Astrocyte (in vitro differentiated cells and primary cell): ENCODE results near the gene PDE11A. TPM values are rescaled to one million over a fixed set of nuclear protein-coding genes. Genes with fewer than 3 reads are reported as not detected.

Experiments used
- DNase-seq: peaks from one replicate; pipeline ENCODE4 v3.0.0-alpha.2; 2010; ENCODE audit warnings: low read depth
- FAIRE-seq: peaks from 2 replicates; lab custom pipeline; 2011; peaks lifted over from hg19 to GRCh38; lab: Jason Lieb, UNC
- H2AFZ ChIP-seq: 2 replicates; pipeline ENCODE4 v1.6.0; 2012; ENCODE audit warnings: low read depth, low read length, inconsistent platforms
- H3K27ac ChIP-seq: 2 replicates; pipeline ENCODE4 v1.5.1; 2011; ENCODE audit warnings: low read depth, low read length, inconsistent platforms
- H3K27me3 ChIP-seq: 2 replicates; pipeline ENCODE4 v1.6.0; 2011; ENCODE audit warnings: low read length, inconsistent platforms; ENCODE audit not compliant: insufficient read depth
- H3K36me3 ChIP-seq: 2 replicates; pipeline ENCODE4 v1.5.1; 2011; ENCODE audit warnings: low read length, inconsistent platforms; ENCODE audit not compliant: insufficient read depth
- H3K4me1 ChIP-seq: 2 replicates; pipeline ENCODE4 v1.5.1; 2011; ENCODE audit warnings: low read length, inconsistent platforms; ENCODE audit not compliant: insufficient read depth
- H3K4me2 ChIP-seq: 2 replicates; pipeline ENCODE4 v1.6.0; 2012; ENCODE audit warnings: low read length, inconsistent platforms
- H3K4me3 ChIP-seq: 2 replicates; pipeline ENCODE4 v1.5.1; 2011; ENCODE audit warnings: low read depth, mild to moderate bottlenecking, low read length, inconsistent platforms; ENCODE audit not compliant: insufficient read depth
- H3K79me2 ChIP-seq: 2 replicates; pipeline ENCODE4 v1.6.0; 2012; ENCODE audit warnings: mild to moderate bottlenecking, low read length, inconsistent platforms; ENCODE audit not compliant: insufficient read depth
- H3K9ac ChIP-seq: 2 replicates; pipeline ENCODE4 v1.6.0; 2012; ENCODE audit warnings: mild to moderate bottlenecking, low read length, inconsistent platforms
- H3K9me3 ChIP-seq: 2 replicates; pipeline ENCODE4 v1.5.1; 2012; ENCODE audit warnings: low read depth, mild to moderate bottlenecking, low read length, inconsistent platforms; ENCODE audit not compliant: insufficient read depth
- H4K20me1 ChIP-seq: 2 replicates; pipeline ENCODE4 v1.6.0; 2012; ENCODE audit warnings: low read length, inconsistent platforms; ENCODE audit not compliant: insufficient read depth
- H3K27ac Mint-ChIP-seq: one replicate; pipeline ENCODE4 v1.8.0; 2021; ENCODE audit warnings: mild to moderate bottlenecking, mixed read lengths; ENCODE audit not compliant: unreplicated experiment
- H3K27me3 Mint-ChIP-seq: one replicate; pipeline ENCODE4 v1.8.0; 2021; ENCODE audit warnings: low read depth, mixed read lengths; ENCODE audit not compliant: unreplicated experiment
- H3K36me3 Mint-ChIP-seq: one replicate; pipeline ENCODE4 v1.8.0; 2021; ENCODE audit warnings: low read depth, mixed read lengths; ENCODE audit not compliant: unreplicated experiment
- H3K4me1 Mint-ChIP-seq: one replicate; pipeline ENCODE4 v1.8.0; 2021; ENCODE audit warnings: low read depth, mixed read lengths; ENCODE audit not compliant: unreplicated experiment
- H3K4me3 Mint-ChIP-seq: one replicate; pipeline ENCODE4 v1.8.0; 2021; ENCODE audit warnings: mild to moderate bottlenecking, moderate library complexity, mixed read lengths; ENCODE audit not compliant: unreplicated experiment
- H3K9me3 Mint-ChIP-seq: one replicate; pipeline ENCODE4 v1.8.0; 2021; ENCODE audit warnings: mild to moderate bottlenecking, mixed read lengths; ENCODE audit not compliant: unreplicated experiment
- EZH2 ChIP-seq: IDR thresholded peaks from 2 replicates; pipeline ENCODE4 v1.6.1; 2012; ENCODE audit warnings: mild to moderate bottlenecking, low read length, inconsistent platforms; ENCODE audit not compliant: insufficient read depth
- total RNA-seq: library from RNA; stranded (reverse); gene quantifications from 2 replicates; pipeline ENCODE4 v1.2.1, GENCODE V29; 2021
- TF ChIP-seq, protein P1 (sequence below): IDR thresholded peaks from 2 replicates; pipeline ENCODE4 v1.5.1; 2011; ENCODE audit warnings: low read depth, mild to moderate bottlenecking, inconsistent platforms, low read length, moderate library complexity; ENCODE audit not compliant: insufficient read depth

PDE11A gene
- total RNA-seq, 1 donor from 2014 or later = 0.45 TPM

DNA sequence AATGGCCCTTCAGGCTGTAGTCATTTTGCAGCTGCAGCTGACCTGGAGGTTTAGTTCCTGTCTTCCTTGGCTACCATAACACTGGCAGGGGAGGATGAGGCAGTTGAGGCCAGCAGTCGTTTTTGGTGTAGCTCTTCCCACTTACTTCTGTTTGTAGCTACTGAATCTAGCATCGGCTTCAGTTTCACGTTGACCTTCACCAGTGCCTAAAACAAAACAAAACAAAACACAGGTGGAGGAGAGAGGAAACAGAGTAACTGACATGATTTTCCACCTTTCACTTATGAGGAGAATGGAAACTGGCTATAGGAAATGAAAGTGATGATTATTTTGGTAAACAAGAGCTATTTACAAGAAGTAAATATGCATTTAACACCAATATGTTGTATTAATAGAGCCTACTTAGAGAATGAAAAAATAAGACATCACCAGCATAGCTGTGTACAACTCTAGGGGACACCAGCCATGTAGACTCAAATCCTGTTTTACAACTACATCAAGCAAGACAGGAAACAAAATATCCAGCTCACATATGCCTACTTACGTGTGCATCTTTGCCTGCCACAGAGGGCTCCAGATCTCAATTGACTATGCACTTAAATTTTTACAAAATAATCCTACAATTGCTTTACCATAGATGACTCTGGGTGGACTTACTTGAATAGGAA lies 443.1 kb downstream of the PDE11A start:
- no peaks in the 10 kb centered on the region for H3K79me2 ChIP-seq
- H4K20me1 ChIP-seq = no peaks in the 10 kb centered on the region
- Mint-ChIP-seq H3K27me3 (no peaks in the 10 kb centered on the region), H3K4me3 (no peak overlapping the region), H3K4me1 (no peaks in the 10 kb centered on the region), H3K9me3 (no peaks in the 10 kb centered on the region), H3K36me3 (no peaks in the 10 kb centered on the region), H3K27ac (no peak overlapping the region)
- no peak overlapping the region for H3K4me3 ChIP-seq
- H3K27ac ChIP-seq = no peak overlapping the region
- no peak overlapping the region for H3K9ac ChIP-seq
- FAIRE-seq = no peak
- no peak overlapping the region for H2AFZ ChIP-seq
- no peaks in the 10 kb centered on the region for H3K9me3 ChIP-seq
- TF ChIP-seq, protein P1, sequence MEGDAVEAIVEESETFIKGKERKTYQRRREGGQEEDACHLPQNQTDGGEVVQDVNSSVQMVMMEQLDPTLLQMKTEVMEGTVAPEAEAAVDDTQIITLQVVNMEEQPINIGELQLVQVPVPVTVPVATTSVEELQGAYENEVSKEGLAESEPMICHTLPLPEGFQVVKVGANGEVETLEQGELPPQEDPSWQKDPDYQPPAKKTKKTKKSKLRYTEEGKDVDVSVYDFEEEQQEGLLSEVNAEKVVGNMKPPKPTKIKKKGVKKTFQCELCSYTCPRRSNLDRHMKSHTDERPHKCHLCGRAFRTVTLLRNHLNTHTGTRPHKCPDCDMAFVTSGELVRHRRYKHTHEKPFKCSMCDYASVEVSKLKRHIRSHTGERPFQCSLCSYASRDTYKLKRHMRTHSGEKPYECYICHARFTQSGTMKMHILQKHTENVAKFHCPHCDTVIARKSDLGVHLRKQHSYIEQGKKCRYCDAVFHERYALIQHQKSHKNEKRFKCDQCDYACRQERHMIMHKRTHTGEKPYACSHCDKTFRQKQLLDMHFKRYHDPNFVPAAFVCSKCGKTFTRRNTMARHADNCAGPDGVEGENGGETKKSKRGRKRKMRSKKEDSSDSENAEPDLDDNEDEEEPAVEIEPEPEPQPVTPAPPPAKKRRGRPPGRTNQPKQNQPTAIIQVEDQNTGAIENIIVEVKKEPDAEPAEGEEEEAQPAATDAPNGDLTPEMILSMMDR = no peak
- TF ChIP-seq EZH2 = no peak
- H3K4me2 ChIP-seq = no peak overlapping the region
- no peaks in the 10 kb centered on the region for H3K36me3 ChIP-seq
- no peaks in the 10 kb centered on the region for H3K4me1 ChIP-seq
- H3K27me3 ChIP-seq = peaks cover 7% of the 10 kb centered on the region
- DNase-seq = no peak

DNA sequence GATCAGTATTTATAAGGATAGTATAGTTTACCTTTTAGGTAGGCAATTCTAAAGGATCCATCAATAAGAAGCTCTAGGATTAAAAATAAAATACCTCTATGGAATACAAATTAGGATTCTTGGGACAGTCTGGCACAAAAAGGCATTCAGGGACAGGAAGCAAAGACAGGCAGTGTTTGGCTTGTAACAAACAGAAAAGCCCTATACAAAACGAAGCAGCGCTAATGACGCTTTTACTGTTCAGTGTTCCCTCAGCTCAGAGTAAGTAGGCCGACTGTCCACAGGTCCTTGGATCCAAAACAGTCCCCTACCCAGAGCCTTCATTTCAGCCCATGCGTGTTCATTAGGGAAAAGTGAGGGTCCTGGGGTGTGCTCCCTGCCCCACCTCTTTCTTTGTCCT lies 443.7 kb downstream of the PDE11A start:
- Histone ChIP-seq H3K79me2 (no peaks in the 10 kb centered on the region), H3K36me3 (no peaks in the 10 kb centered on the region), H3K4me2 (no peak overlapping the region), H3K4me1 (no peaks in the 10 kb centered on the region), H3K27me3 (peaks cover 7% of the 10 kb centered on the region), H3K9me3 (no peaks in the 10 kb centered on the region), H3K27ac (no peak overlapping the region), H3K9ac (no peak overlapping the region), H3K4me3 (no peak overlapping the region), H4K20me1 (no peaks in the 10 kb centered on the region), H2AFZ (no peak overlapping the region)
- no peak for FAIRE-seq
- no peak for DNase-seq
- Mint-ChIP-seq H3K36me3 (no peaks in the 10 kb centered on the region), H3K9me3 (no peaks in the 10 kb centered on the region), H3K4me1 (no peaks in the 10 kb centered on the region), H3K27me3 (no peaks in the 10 kb centered on the region), H3K4me3 (no peak overlapping the region), H3K27ac (no peak overlapping the region)
- no peak for TF ChIP-seq EZH2
- TF ChIP-seq, protein P1 = no peak
